AG09309 (cell line): ENCODE results near the gene COMMD10.
A peak's percentile ranks its signal among the peaks of the same experiment; 100 is the strongest.

Experiments used
- DNase-seq: peaks from one replicate; pipeline ENCODE4 v3.0.0-alpha.2; 2010; ENCODE audit warnings: low read depth
- H3K4me3 ChIP-seq: 2 replicates; pipeline ENCODE4 v1.5.1; 2011; ENCODE audit warnings: mild to moderate bottlenecking, low read depth, low read length, moderate library complexity; ENCODE audit not compliant: control insufficient read depth
- CTCF ChIP-seq: IDR thresholded peaks from 2 replicates; pipeline ENCODE4 v1.5.1; 2011; ENCODE audit warnings: mild to moderate bottlenecking, low read depth, low read length, inconsistent platforms; ENCODE audit not compliant: insufficient read depth, control insufficient read depth; ENCODE audit errors: missing control alignments

Gene COMMD10

GRCh38 chr5:116046261-116046660 lies 38.6 kb upstream of the COMMD10 start:
- TF ChIP-seq CTCF, result no peak
- no peak for DNase-seq
- no peak overlapping the region for H3K4me3 ChIP-seq

- no peak for DNase-seq
- no peak overlapping the region for H3K4me3 ChIP-seq
- no peak for TF ChIP-seq CTCF
These were observed 38.0 kb upstream of the COMMD10 start for GRCh38 chr5:116046823-116047222.

- no peak for DNase-seq
- TF ChIP-seq CTCF, result no peak
- H3K4me3 ChIP-seq, result no peak overlapping the region
These were observed 26.4 kb upstream of the COMMD10 start for GRCh38 chr5:116058346-116058936.

GRCh38 chr5:116062352-116062751 lies 22.5 kb upstream of the COMMD10 start:
- no peak overlapping the region for H3K4me3 ChIP-seq
- TF ChIP-seq CTCF, result no peak
- no peak for DNase-seq

GRCh38 chr5:116063950-116064349 lies 20.9 kb upstream of the COMMD10 start:
- no peak for DNase-seq
- no peak overlapping the region for H3K4me3 ChIP-seq
- no peak for TF ChIP-seq CTCF

GRCh38 chr5:116068028-116068632 lies 16.7 kb upstream of the COMMD10 start:
- TF ChIP-seq CTCF, result peak; percentile 61
- no peak overlapping the region for H3K4me3 ChIP-seq
- DNase-seq, result no peak

GRCh38 chr5:116071211-116071610 lies 13.6 kb upstream of the COMMD10 start:
- DNase-seq, result no peak
- TF ChIP-seq CTCF, result no peak
- H3K4me3 ChIP-seq, result no peak overlapping the region
